ENCODE results near the gene ETAA1.

Gene ETAA1

GRCh38 chr2:67416136-67416535 lies 19.0 kb downstream of the ETAA1 start:
- Histone ChIP-seq H3F3A (ENCODE audit: insufficient read depth, low read length) (0 out of 2 replicates have a peak, but pooled peaks cover 3% of the 10 kb centered on the region), H3K27ac (ENCODE audit: low read depth, low read length, poor library complexity, severe bottlenecking) (no peak overlapping the region), H4K20me1 (ENCODE audit: insufficient read depth, low read length) (no peaks in the 10 kb centered on the region), H2AFZ (ENCODE audit: low read length) (no peak overlapping the region), H3K4me1 (ENCODE audit: insufficient read depth, low read length, severe bottlenecking) (no peaks in the 10 kb centered on the region), H3K4me3 (ENCODE audit: low read depth, low read length, poor library complexity, severe bottlenecking) (no peak overlapping the region), H3K4me2 (ENCODE audit: low read length) (no peak overlapping the region), H3K79me2 (ENCODE audit: insufficient read depth, low read length) (no peaks in the 10 kb centered on the region), H3K27me3 (ENCODE audit: insufficient read depth, low read length) (no peaks in the 10 kb centered on the region), H3K9ac (ENCODE audit: low read length) (no peak overlapping the region), H3K9me3 (ENCODE audit: low read length) (no peaks in the 10 kb centered on the region), H3K9me2 (ENCODE audit: low read depth, low read length) (no peaks in the 10 kb centered on the region), H3K36me3 (ENCODE audit: insufficient read depth, low read length) (peaks cover 4% of the 10 kb centered on the region)
- TF ChIP-seq CTCF (IDR thresholded peaks at IDR 0.05; ENCODE audit: low read length) = no peak
- TF ChIP-seq EZH2 (IDR thresholded peaks at IDR 0.05; ENCODE audit: borderline replicate concordance, low read length) = no peak

GRCh38 chr2:67423489-67423888 lies 26.4 kb downstream of the ETAA1 start:
- no peak for TF ChIP-seq EZH2 (IDR thresholded peaks at IDR 0.05; ENCODE audit: borderline replicate concordance, low read length)
- TF ChIP-seq CTCF (IDR thresholded peaks at IDR 0.05; ENCODE audit: low read length) = no peak
- Histone ChIP-seq H3K27ac (ENCODE audit: low read depth, low read length, poor library complexity, severe bottlenecking) (no peak overlapping the region), H3K4me3 (ENCODE audit: low read depth, low read length, poor library complexity, severe bottlenecking) (no peak overlapping the region), H3K9me2 (ENCODE audit: low read depth, low read length) (no peaks in the 10 kb centered on the region), H3F3A (ENCODE audit: insufficient read depth, low read length) (no peaks in the 10 kb centered on the region), H2AFZ (ENCODE audit: low read length) (no peak overlapping the region), H3K9ac (ENCODE audit: low read length) (no peak overlapping the region), H3K27me3 (ENCODE audit: insufficient read depth, low read length) (no peaks in the 10 kb centered on the region), H3K36me3 (ENCODE audit: insufficient read depth, low read length) (no peaks in the 10 kb centered on the region), H3K4me1 (ENCODE audit: insufficient read depth, low read length, severe bottlenecking) (no peaks in the 10 kb centered on the region), H4K20me1 (ENCODE audit: insufficient read depth, low read length) (no peaks in the 10 kb centered on the region), H3K9me3 (ENCODE audit: low read length) (no peaks in the 10 kb centered on the region; the same call in 1 of the 2 replicates), H3K4me2 (ENCODE audit: low read length) (no peak overlapping the region), H3K79me2 (ENCODE audit: insufficient read depth, low read length) (no peaks in the 10 kb centered on the region)

- no peak overlapping the region for H3K4me3 ChIP-seq (ENCODE audit: low read depth, low read length, poor library complexity, severe bottlenecking)
- no peaks in the 10 kb centered on the region for H3K79me2 ChIP-seq (ENCODE audit: insufficient read depth, low read length)
- H3K9me2 ChIP-seq (ENCODE audit: low read depth, low read length) = no peaks in the 10 kb centered on the region
- no peaks in the 10 kb centered on the region for H3K4me1 ChIP-seq (ENCODE audit: insufficient read depth, low read length, severe bottlenecking)
- H4K20me1 ChIP-seq (ENCODE audit: insufficient read depth, low read length) = no peaks in the 10 kb centered on the region
- H3K36me3 ChIP-seq (ENCODE audit: insufficient read depth, low read length) = no peaks in the 10 kb centered on the region
- H3K4me2 ChIP-seq (ENCODE audit: low read length) = no peak overlapping the region
- H3K27ac ChIP-seq (ENCODE audit: low read depth, low read length, poor library complexity, severe bottlenecking) = no peak overlapping the region
- H3F3A ChIP-seq (ENCODE audit: insufficient read depth, low read length) = no peaks in the 10 kb centered on the region
- H2AFZ ChIP-seq (ENCODE audit: low read length) = no peak overlapping the region
- no peaks in the 10 kb centered on the region for H3K27me3 ChIP-seq (ENCODE audit: insufficient read depth, low read length)
- no peak for TF ChIP-seq CTCF (IDR thresholded peaks at IDR 0.05; ENCODE audit: low read length)
- no peak for TF ChIP-seq EZH2 (IDR thresholded peaks at IDR 0.05; ENCODE audit: borderline replicate concordance, low read length)
- H3K9ac ChIP-seq (ENCODE audit: low read length) = no peak overlapping the region
- H3K9me3 ChIP-seq (ENCODE audit: low read length) = no peaks in the 10 kb centered on the region
Observed at GRCh38 chr2:67436221-67436620, 39.1 kb downstream of the ETAA1 start.

Measured in OCI-LY1 (cell line).